ENCODE data around the gene AVEN. TPM values are rescaled to one million over a fixed set of nuclear protein-coding genes. Genes with fewer than 3 reads are reported as not detected.
"Not testable (repeated sequence)": the region's sequence is repeated elsewhere in the genome, so short reads cannot be mapped to it uniquely, and the experiment has no call there.

The AVEN gene
- total and polyA plus RNA-seq, 8 donors, result 11.3 to 16.9 (median 15.1) TPM

DNA sequence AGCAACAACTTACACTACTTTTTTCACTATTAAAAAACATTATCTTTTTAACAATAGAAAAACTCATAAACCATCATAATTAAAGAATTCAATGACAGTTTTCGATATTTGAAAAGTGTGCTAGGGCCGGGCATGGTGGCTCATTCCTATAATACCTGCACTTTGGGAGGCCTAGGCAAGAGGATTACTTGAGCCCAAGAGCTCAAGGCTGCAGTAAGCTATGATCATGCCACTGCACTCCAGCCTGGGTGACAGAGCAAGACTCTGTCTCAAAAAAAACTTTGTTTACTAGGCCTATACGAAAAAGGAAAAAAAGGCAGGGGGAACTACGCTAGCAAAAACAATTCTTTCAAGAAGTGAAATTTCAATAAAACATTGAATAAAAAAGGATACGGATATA is 28.1 kb downstream of the AVEN start:
- Histone ChIP-seq H3K9me3 (no peaks in the 10 kb centered on the region), H3K4me1 (no peaks in the 10 kb centered on the region), H3K4me3 (no peak overlapping the region), H3K27me3 (no peaks in the 10 kb centered on the region), H3K27ac (no peak overlapping the region), H3K36me3 (no peaks in the 10 kb centered on the region)
- no peak for TF ChIP-seq CTCF (IDR thresholded peaks at IDR 0.05)
- DNase-seq (no peak), ATAC-seq (no peak)
- intact Hi-C loops (cut with DNase I), result no loop called here

GRCh38 chr15:34009656-34010055 is 29.3 kb downstream of the AVEN start:
- no peaks in the 10 kb centered on the region for H3K27me3 ChIP-seq
- H3K4me3 ChIP-seq, result no peak overlapping the region
- ATAC-seq (no peak), DNase-seq (no peak)
- H3K27ac ChIP-seq, result no peak overlapping the region
- no peaks in the 10 kb centered on the region for H3K36me3 ChIP-seq
- no peaks in the 10 kb centered on the region for H3K4me1 ChIP-seq
- no peaks in the 10 kb centered on the region for H3K9me3 ChIP-seq
- TF ChIP-seq CTCF (IDR thresholded peaks at IDR 0.05), result no peak
- intact Hi-C loops (cut with DNase I), result no loop called here

- Histone ChIP-seq H3K9me3 (no peaks in the 10 kb centered on the region), H3K27ac (no peak overlapping the region), H3K36me3 (no peaks in the 10 kb centered on the region), H3K27me3 (no peaks in the 10 kb centered on the region), H3K4me3 (no peak overlapping the region), H3K4me1 (no peaks in the 10 kb centered on the region)
- no peak for DNase-seq
- intact Hi-C loops (cut with DNase I), result no loop called here
- ATAC-seq, result no peak
- no peak for TF ChIP-seq CTCF (IDR thresholded peaks at IDR 0.05)
Observed at GRCh38 chr15:34006381-34006780, 32.6 kb downstream of the AVEN start.

GRCh38 chr15:34001536-34001935 is 37.5 kb downstream of the AVEN start:
- no peak for TF ChIP-seq CTCF (IDR thresholded peaks at IDR 0.05)
- Histone ChIP-seq H3K27me3 (no peaks in the 10 kb centered on the region), H3K36me3 (no peaks in the 10 kb centered on the region), H3K4me3 (no peak overlapping the region), H3K27ac (no peak overlapping the region), H3K9me3 (no peaks in the 10 kb centered on the region), H3K4me1 (no peaks in the 10 kb centered on the region)
- ATAC-seq (no peak), DNase-seq (no peak)
- intact Hi-C loops (cut with DNase I), result no loop called here

DNA sequence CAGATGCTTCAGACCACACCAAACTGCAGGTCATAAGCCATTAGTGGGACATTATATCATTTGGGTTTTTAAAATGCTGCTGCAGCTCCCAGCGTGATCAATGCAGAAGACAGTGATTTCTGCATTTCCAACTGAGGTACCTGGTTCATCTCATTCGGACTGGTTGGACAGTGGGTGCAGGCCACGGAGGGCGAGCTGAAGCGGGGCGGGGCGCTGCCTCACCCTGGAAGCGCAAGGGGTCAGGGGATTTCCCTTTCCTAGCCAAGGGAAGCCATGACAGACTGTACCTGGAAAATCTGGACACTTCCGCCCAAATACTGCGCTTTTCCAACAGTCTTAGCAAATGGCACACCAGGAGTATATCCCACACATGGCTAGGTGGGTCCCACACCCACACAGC is 43.3 kb downstream of the AVEN start:
- H3K27me3 ChIP-seq; intact Hi-C loops (cut with DNase I); ATAC-seq; H3K36me3 ChIP-seq; DNase-seq; H3K9me3 ChIP-seq; H3K4me3 ChIP-seq; H3K27ac ChIP-seq; H3K4me1 ChIP-seq: not testable (repeated sequence)

- DNase-seq, result peak in 1 of 4 donors; percentile 11
- no peaks in the 10 kb centered on the region for H3K9me3 ChIP-seq
Observed at GRCh38 chr15:33994005-33994615, 44.9 kb downstream of the AVEN start.

More at GRCh38 chr15:33994005-33994615, 44.9 kb downstream of the AVEN start:
- no peak for TF ChIP-seq CTCF (IDR thresholded peaks at IDR 0.05)
- Histone ChIP-seq H3K4me3 (no peak overlapping the region), H3K27me3 (no peaks in the 10 kb centered on the region), H3K4me1 (no peaks in the 10 kb centered on the region), H3K27ac (no peak overlapping the region), H3K36me3 (no peaks in the 10 kb centered on the region)
- intact Hi-C loops (cut with DNase I), result no loop called here
- ATAC-seq, result no peak

Data from left lung (tissue), 10 donors.